ENCODE measurements around the gene OTC.

OTC gene

GRCh38 chrX:38400389-38400910 is 48.0 kb downstream of the OTC start:
- Histone ChIP-seq H3K4me1 (ENCODE audit: control insufficient read depth, insufficient read depth, low read length) (0 out of 2 replicates have a peak, but pooled peaks cover 1% of the 10 kb centered on the region), H3K36me3 (ENCODE audit: control insufficient read depth, insufficient read depth, low read length) (no peaks in the 10 kb centered on the region), H3K9me3 (ENCODE audit: control insufficient read depth, insufficient read depth, low read length) (no peaks in the 10 kb centered on the region), H3K4me3 (ENCODE audit: low read length) (no peak overlapping the region), H3K27ac (ENCODE audit: low read length) (no peak overlapping the region), H3K27me3 (ENCODE audit: control insufficient read depth, insufficient read depth, low read length) (no peaks in the 10 kb centered on the region)
- no peak for DNase-seq (ENCODE audit: low read depth, low spot score)
- WGBS (ENCODE audit: insufficient coverage, insufficient read length) = no CpG with 5 or more reads among the region's 6 CpGs

GRCh38 chrX:38402118-38402517 is 49.7 kb downstream of the OTC start:
- no peak for DNase-seq (ENCODE audit: low read depth, low spot score)
- Histone ChIP-seq H3K4me1 (ENCODE audit: control insufficient read depth, insufficient read depth, low read length) (0 out of 2 replicates have a peak, but pooled peaks cover 1% of the 10 kb centered on the region), H3K27ac (ENCODE audit: low read length) (no peak overlapping the region), H3K36me3 (ENCODE audit: control insufficient read depth, insufficient read depth, low read length) (no peaks in the 10 kb centered on the region), H3K27me3 (ENCODE audit: control insufficient read depth, insufficient read depth, low read length) (no peaks in the 10 kb centered on the region), H3K4me3 (ENCODE audit: low read length) (no peak overlapping the region), H3K9me3 (ENCODE audit: control insufficient read depth, insufficient read depth, low read length) (no peaks in the 10 kb centered on the region)

GRCh38 chrX:38403834-38404233 is 51.4 kb downstream of the OTC start:
- no peaks in the 10 kb centered on the region for H3K36me3 ChIP-seq (ENCODE audit: control insufficient read depth, insufficient read depth, low read length)
- H3K27me3 ChIP-seq (ENCODE audit: control insufficient read depth, insufficient read depth, low read length) = no peaks in the 10 kb centered on the region
- H3K4me3 ChIP-seq (ENCODE audit: low read length) = no peak overlapping the region
- WGBS (ENCODE audit: insufficient coverage, insufficient read length) = no CpG with 5 or more reads among the region's 1 CpG
- H3K9me3 ChIP-seq (ENCODE audit: control insufficient read depth, insufficient read depth, low read length) = no peaks in the 10 kb centered on the region
- H3K27ac ChIP-seq (ENCODE audit: low read length) = no peak overlapping the region
- H3K4me1 ChIP-seq (ENCODE audit: control insufficient read depth, insufficient read depth, low read length) = 0 out of 2 replicates have a peak, but pooled peaks cover 1% of the 10 kb centered on the region
- DNase-seq (ENCODE audit: low read depth, low spot score) = no peak

- WGBS (ENCODE audit: insufficient coverage, insufficient read length) = no CpG with 5 or more reads among the region's 4 CpGs
- no peak for DNase-seq (ENCODE audit: low read depth, low spot score)
These were observed 54.7 kb downstream of the OTC start for GRCh38 chrX:38407126-38407525.

GRCh38 chrX:38409289-38409688 is 56.9 kb downstream of the OTC start:
- H3K27me3 ChIP-seq (ENCODE audit: control insufficient read depth, insufficient read depth, low read length) = no peaks in the 10 kb centered on the region
- H3K36me3 ChIP-seq (ENCODE audit: control insufficient read depth, insufficient read depth, low read length) = no peaks in the 10 kb centered on the region
- H3K4me3 ChIP-seq (ENCODE audit: low read length) = no peak overlapping the region
- no peaks in the 10 kb centered on the region for H3K4me1 ChIP-seq (ENCODE audit: control insufficient read depth, insufficient read depth, low read length)
- DNase-seq (ENCODE audit: low read depth, low spot score) = no peak
- H3K27ac ChIP-seq (ENCODE audit: low read length) = no peak overlapping the region
- H3K9me3 ChIP-seq (ENCODE audit: control insufficient read depth, insufficient read depth, low read length) = no peaks in the 10 kb centered on the region

More at GRCh38 chrX:38407126-38407525, 54.7 kb downstream of the OTC start:
- Histone ChIP-seq H3K36me3 (ENCODE audit: control insufficient read depth, insufficient read depth, low read length) (no peaks in the 10 kb centered on the region), H3K4me1 (ENCODE audit: control insufficient read depth, insufficient read depth, low read length) (no peaks in the 10 kb centered on the region), H3K9me3 (ENCODE audit: control insufficient read depth, insufficient read depth, low read length) (no peaks in the 10 kb centered on the region), H3K4me3 (ENCODE audit: low read length) (no peak overlapping the region), H3K27ac (ENCODE audit: low read length) (no peak overlapping the region), H3K27me3 (ENCODE audit: control insufficient read depth, insufficient read depth, low read length) (no peaks in the 10 kb centered on the region)

- Histone ChIP-seq H3K27ac (ENCODE audit: low read length) (no peak overlapping the region), H3K9me3 (ENCODE audit: control insufficient read depth, insufficient read depth, low read length) (no peaks in the 10 kb centered on the region), H3K4me3 (ENCODE audit: low read length) (no peak overlapping the region), H3K36me3 (ENCODE audit: control insufficient read depth, insufficient read depth, low read length) (no peaks in the 10 kb centered on the region), H3K27me3 (ENCODE audit: control insufficient read depth, insufficient read depth, low read length) (no peaks in the 10 kb centered on the region), H3K4me1 (ENCODE audit: control insufficient read depth, insufficient read depth, low read length) (no peaks in the 10 kb centered on the region)
- no peak for DNase-seq (ENCODE audit: low read depth, low spot score)
These were observed 74.4 kb downstream of the OTC start for GRCh38 chrX:38426785-38427184.

GRCh38 chrX:38431525-38431924 is 79.1 kb downstream of the OTC start:
- no CpG with 5 or more reads among the region's 1 CpG for WGBS (ENCODE audit: insufficient coverage, insufficient read length)
- H3K36me3 ChIP-seq (ENCODE audit: control insufficient read depth, insufficient read depth, low read length) = no peaks in the 10 kb centered on the region
- DNase-seq (ENCODE audit: low read depth, low spot score) = no peak

GRCh38 chrX:38435130-38435529 is 82.7 kb downstream of the OTC start:
- H3K9me3 ChIP-seq (ENCODE audit: control insufficient read depth, insufficient read depth, low read length) = no peaks in the 10 kb centered on the region
- no CpG with 5 or more reads among the region's 1 CpG for WGBS (ENCODE audit: insufficient coverage, insufficient read length)
- no peaks in the 10 kb centered on the region for H3K4me1 ChIP-seq (ENCODE audit: control insufficient read depth, insufficient read depth, low read length)

More at GRCh38 chrX:38431525-38431924, 79.1 kb downstream of the OTC start:
- no peaks in the 10 kb centered on the region for H3K9me3 ChIP-seq (ENCODE audit: control insufficient read depth, insufficient read depth, low read length)
- H3K4me1 ChIP-seq (ENCODE audit: control insufficient read depth, insufficient read depth, low read length) = no peaks in the 10 kb centered on the region
- no peak overlapping the region for H3K4me3 ChIP-seq (ENCODE audit: low read length)
- H3K27ac ChIP-seq (ENCODE audit: low read length) = no peak overlapping the region
- H3K27me3 ChIP-seq (ENCODE audit: control insufficient read depth, insufficient read depth, low read length) = no peaks in the 10 kb centered on the region

GRCh38 chrX:38437093-38437492 is 84.7 kb downstream of the OTC start:
- Histone ChIP-seq H3K36me3 (ENCODE audit: control insufficient read depth, insufficient read depth, low read length) (no peaks in the 10 kb centered on the region), H3K4me1 (ENCODE audit: control insufficient read depth, insufficient read depth, low read length) (no peaks in the 10 kb centered on the region), H3K4me3 (ENCODE audit: low read length) (no peak overlapping the region), H3K27ac (ENCODE audit: low read length) (no peak overlapping the region), H3K9me3 (ENCODE audit: control insufficient read depth, insufficient read depth, low read length) (no peaks in the 10 kb centered on the region), H3K27me3 (ENCODE audit: control insufficient read depth, insufficient read depth, low read length) (no peaks in the 10 kb centered on the region)
- WGBS (ENCODE audit: insufficient coverage, insufficient read length) = no CpG with 5 or more reads among the region's 2 CpGs
- no peak for DNase-seq (ENCODE audit: low read depth, low spot score)

More at GRCh38 chrX:38435130-38435529, 82.7 kb downstream of the OTC start:
- Histone ChIP-seq H3K4me3 (ENCODE audit: low read length) (no peak overlapping the region), H3K27me3 (ENCODE audit: control insufficient read depth, insufficient read depth, low read length) (no peaks in the 10 kb centered on the region), H3K36me3 (ENCODE audit: control insufficient read depth, insufficient read depth, low read length) (no peaks in the 10 kb centered on the region), H3K27ac (ENCODE audit: low read length) (no peak overlapping the region)
- no peak for DNase-seq (ENCODE audit: low read depth, low spot score)

- Histone ChIP-seq H3K27me3 (ENCODE audit: control insufficient read depth, insufficient read depth, low read length) (no peaks in the 10 kb centered on the region), H3K36me3 (ENCODE audit: control insufficient read depth, insufficient read depth, low read length) (no peaks in the 10 kb centered on the region), H3K27ac (ENCODE audit: low read length) (no peak overlapping the region), H3K4me3 (ENCODE audit: low read length) (no peak overlapping the region), H3K9me3 (ENCODE audit: control insufficient read depth, insufficient read depth, low read length) (no peaks in the 10 kb centered on the region), H3K4me1 (ENCODE audit: control insufficient read depth, insufficient read depth, low read length) (no peaks in the 10 kb centered on the region)
- DNase-seq (ENCODE audit: low read depth, low spot score) = peak; percentile 2
- WGBS (ENCODE audit: insufficient coverage, insufficient read length) = no CpG with 5 or more reads among the region's 5 CpGs
These were observed 85.9 kb downstream of the OTC start for GRCh38 chrX:38438321-38438720.

GRCh38 chrX:38452603-38453002 is 100.2 kb downstream of the OTC start:
- H3K4me1 ChIP-seq (ENCODE audit: control insufficient read depth, insufficient read depth, low read length) = no peaks in the 10 kb centered on the region
- H3K4me3 ChIP-seq (ENCODE audit: low read length) = no peak overlapping the region
- no peak overlapping the region for H3K27ac ChIP-seq (ENCODE audit: low read length)
- DNase-seq (ENCODE audit: low read depth, low spot score) = no peak
- H3K9me3 ChIP-seq (ENCODE audit: control insufficient read depth, insufficient read depth, low read length) = no peaks in the 10 kb centered on the region
- H3K36me3 ChIP-seq (ENCODE audit: control insufficient read depth, insufficient read depth, low read length) = no peaks in the 10 kb centered on the region
- H3K27me3 ChIP-seq (ENCODE audit: control insufficient read depth, insufficient read depth, low read length) = no peaks in the 10 kb centered on the region

Measured in iPS DF 6.9 (cell line).